HL-60 (cell line): ENCODE measurements around the gene LETM1.

ENCODE experiments used
- DNase-seq, 2 experiments: peaks; one replicate each; pipeline ENCODE4 v3.0.0-alpha.2; 2010 to 2020; ENCODE audit warnings: low read depth in 1 of 2, low spot score in 1 of 2
- H3K27ac ChIP-seq: fragments of 250-450 bp; sonication (Bioruptor Pico); replicated peaks from 2 replicates; pipeline ENCODE4 v1.5.1; 2020; ENCODE audit warnings: mild to moderate bottlenecking, moderate library complexity
- H3K27me3 ChIP-seq: fragments of 250-450 bp; sonication (Bioruptor Pico); 2 replicates; pipeline ENCODE4 v1.5.1; 2021; ENCODE audit warnings: mild to moderate bottlenecking, moderate library complexity; ENCODE audit not compliant: insufficient read depth, poor library complexity, severe bottlenecking
- H3K4me3 ChIP-seq: replicated peaks from 2 replicates; pipeline ENCODE4 v1.5.1; 2011; ENCODE audit warnings: mild to moderate bottlenecking, control low read depth, low read length; ENCODE audit not compliant: insufficient read depth
- GABPA ChIP-seq: IDR thresholded peaks from 2 replicates; pipeline ENCODE4 v1.6.1; 2012; ENCODE audit warnings: low read depth
- POLR2AphosphoS5 ChIP-seq: IDR thresholded peaks from 2 replicates; pipeline ENCODE4 v1.6.1; 2012; ENCODE audit warnings: low read depth
- REST ChIP-seq: IDR thresholded peaks from 2 replicates; pipeline ENCODE4 v1.6.1; 2012; ENCODE audit warnings: low read depth; ENCODE audit not compliant: insufficient replicate concordance
- SPI1 ChIP-seq: IDR thresholded peaks from 2 replicates; pipeline ENCODE4 v1.6.1; 2012; ENCODE audit warnings: low read depth, mild to moderate bottlenecking, borderline replicate concordance
- TF ChIP-seq, protein P1 (sequence below): IDR thresholded peaks from one replicate; pipeline ENCODE4 v1.5.1; 2011; ENCODE audit warnings: low read length, control low read depth, inconsistent platforms; ENCODE audit not compliant: insufficient read depth

Gene LETM1

DNA sequence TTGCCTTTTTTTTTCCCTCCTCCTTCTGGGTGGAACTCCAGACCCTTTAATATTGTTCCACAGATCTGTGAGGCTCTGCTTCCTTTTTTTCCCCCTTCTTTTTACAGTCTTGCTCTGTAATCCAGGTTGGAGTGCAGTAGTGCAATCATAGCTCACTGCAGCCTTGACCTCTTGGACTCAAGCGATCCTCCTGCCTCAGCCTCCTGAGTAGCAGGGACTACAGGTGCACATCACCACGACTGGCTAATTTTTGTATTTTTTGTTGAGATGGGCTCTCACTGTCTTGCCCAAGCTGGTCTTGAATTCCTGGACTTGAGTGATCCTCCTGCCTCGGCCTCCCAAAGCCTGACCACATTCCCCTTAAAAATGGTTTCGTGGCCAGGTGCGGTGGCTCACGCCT, 42.1 kb upstream of the LETM1 start:
- H3K4me3 ChIP-seq = no peak overlapping the region
- no peak for TF ChIP-seq SPI1
- TF ChIP-seq, protein P1, sequence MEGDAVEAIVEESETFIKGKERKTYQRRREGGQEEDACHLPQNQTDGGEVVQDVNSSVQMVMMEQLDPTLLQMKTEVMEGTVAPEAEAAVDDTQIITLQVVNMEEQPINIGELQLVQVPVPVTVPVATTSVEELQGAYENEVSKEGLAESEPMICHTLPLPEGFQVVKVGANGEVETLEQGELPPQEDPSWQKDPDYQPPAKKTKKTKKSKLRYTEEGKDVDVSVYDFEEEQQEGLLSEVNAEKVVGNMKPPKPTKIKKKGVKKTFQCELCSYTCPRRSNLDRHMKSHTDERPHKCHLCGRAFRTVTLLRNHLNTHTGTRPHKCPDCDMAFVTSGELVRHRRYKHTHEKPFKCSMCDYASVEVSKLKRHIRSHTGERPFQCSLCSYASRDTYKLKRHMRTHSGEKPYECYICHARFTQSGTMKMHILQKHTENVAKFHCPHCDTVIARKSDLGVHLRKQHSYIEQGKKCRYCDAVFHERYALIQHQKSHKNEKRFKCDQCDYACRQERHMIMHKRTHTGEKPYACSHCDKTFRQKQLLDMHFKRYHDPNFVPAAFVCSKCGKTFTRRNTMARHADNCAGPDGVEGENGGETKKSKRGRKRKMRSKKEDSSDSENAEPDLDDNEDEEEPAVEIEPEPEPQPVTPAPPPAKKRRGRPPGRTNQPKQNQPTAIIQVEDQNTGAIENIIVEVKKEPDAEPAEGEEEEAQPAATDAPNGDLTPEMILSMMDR = no peak
- no peak for TF ChIP-seq GABPA
- TF ChIP-seq POLR2AphosphoS5 = no peak
- no peak for TF ChIP-seq REST
- no peak for DNase-seq
- H3K27me3 ChIP-seq = no peaks in the 10 kb centered on the region
- H3K27ac ChIP-seq = no peak overlapping the region

GRCh38 chr4:1896658-1896991, 40.7 kb upstream of the LETM1 start:
- Histone ChIP-seq H3K4me3 (no peak overlapping the region), H3K27me3 (no peaks in the 10 kb centered on the region), H3K27ac (no peak overlapping the region)
- no peak for DNase-seq
- TF ChIP-seq, protein P1 = no peak
- TF ChIP-seq REST (no peak), SPI1 (no peak), GABPA (no peak)

DNA sequence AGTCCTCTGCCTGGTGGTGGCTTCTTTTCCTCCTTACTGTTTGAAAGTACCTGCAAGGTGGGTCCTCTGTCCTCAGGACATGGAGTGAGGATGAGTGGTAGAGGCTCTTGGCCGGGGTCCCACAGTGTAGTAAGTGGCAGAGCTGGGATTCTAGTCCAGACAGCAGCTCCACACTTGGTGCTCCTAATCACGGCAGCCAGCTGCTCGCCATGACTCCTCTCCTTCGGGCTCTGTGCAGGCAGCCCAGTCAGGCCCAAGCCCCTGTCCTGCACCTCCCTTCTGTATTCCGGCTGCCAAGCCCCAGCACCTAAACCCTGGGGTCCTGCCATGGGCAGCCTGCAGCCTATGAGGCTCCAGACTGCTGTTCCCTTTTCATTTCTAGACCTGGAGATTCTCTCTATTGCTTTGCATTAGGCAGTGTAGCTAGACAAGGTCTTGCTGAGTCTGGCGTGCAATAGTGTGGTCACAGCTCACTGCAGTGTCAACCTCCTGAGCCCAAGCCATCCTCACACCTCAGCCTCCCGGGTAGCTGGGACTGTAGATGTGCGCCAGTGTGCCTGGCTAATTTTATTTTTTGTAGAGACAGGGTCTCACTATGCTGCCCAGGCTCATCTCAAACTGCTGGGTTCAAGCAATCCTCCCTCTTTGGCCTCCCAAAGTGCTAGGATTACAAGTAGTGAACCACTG, 40.2 kb upstream of the LETM1 start:
- Histone ChIP-seq H3K27me3 (no peaks in the 10 kb centered on the region), H3K4me3 (no peak overlapping the region), H3K27ac (no peak overlapping the region)
- no peak for DNase-seq
- TF ChIP-seq, protein P1 = no peak
- TF ChIP-seq GABPA (no peak), SPI1 (no peak), POLR2AphosphoS5 (no peak), REST (no peak)
